Measurements from ENCODE around the gene AUTS2. TPM values are rescaled to one million over a fixed set of nuclear protein-coding genes. Genes with fewer than 3 reads are reported as not detected.

Gene AUTS2
- total RNA-seq, 4 donors from 2014 or later, result 14.9 to 27.2 (median 17.5) TPM

DNA sequence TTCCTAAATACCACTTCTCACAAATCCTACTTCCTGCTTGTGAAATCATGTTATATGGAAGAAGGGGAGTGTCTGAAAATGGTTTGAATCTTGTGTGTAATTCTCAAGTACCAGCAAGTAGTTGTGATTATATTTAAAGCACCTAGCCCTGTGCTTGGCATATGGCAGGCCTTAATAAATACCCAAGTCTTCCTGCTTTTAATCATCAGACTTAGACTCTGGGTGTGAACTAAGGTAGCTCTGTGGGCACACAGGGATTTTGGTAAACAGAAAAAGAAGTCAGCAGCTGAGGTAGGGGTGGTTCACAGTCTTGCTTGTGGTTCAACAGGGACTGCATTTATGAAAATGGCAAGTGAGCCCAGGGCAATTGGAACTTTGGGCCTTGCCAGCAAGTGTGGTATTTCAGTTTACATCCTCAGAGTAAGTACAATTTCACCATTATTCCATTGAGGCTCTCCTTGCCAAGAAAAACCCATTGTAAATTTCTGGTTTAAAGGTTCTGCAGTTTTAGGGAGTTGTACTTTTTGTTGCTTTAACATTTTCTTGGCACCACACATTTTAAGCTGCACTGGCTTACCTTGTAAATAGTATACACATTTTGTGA is 215.5 kb downstream of the AUTS2 start:
- no peak for DNase-seq

DNA sequence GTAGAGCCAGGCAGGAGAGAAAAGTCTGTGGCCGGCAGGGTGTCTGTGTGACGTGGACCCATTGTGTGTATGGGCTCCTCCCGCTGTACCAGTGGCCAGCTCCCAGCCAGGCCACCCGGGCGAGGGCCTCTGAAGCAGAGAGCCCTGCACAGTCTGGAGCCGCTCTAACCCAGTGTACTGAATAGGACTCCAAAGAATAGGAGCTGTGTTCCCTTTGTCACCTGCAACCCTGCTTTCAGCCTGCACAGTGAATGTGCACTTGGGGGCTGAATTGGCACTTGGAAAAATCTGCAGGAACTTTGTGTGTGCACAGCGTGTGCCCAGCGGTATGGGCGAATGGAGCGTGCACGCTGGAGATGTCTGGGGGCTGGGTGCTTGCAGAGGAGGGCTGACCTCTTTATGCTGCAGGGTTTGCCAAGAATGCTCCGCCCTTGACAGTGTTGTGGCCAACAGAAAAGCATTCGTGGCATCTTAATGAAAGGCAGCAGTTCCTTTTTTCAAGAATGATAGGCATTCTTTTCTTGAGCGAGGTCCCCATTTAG is 216.2 kb downstream of the AUTS2 start:
- intact Hi-C loops (cut with DNase I), result no loop called here

More for the DNA sequence above, 215.5 kb downstream of the AUTS2 start:
- H3K36me3 ChIP-seq, result no peaks in the 10 kb centered on the region
- no peak overlapping the region for H3K4me3 ChIP-seq (replicated peaks in 1 of 3)
- H3K4me1 ChIP-seq, result no peaks in the 10 kb centered on the region
- H3K9me3 ChIP-seq, result no peaks in the 10 kb centered on the region
- intact Hi-C loops (cut with DNase I), result no loop called here
- TF ChIP-seq, protein P1, sequence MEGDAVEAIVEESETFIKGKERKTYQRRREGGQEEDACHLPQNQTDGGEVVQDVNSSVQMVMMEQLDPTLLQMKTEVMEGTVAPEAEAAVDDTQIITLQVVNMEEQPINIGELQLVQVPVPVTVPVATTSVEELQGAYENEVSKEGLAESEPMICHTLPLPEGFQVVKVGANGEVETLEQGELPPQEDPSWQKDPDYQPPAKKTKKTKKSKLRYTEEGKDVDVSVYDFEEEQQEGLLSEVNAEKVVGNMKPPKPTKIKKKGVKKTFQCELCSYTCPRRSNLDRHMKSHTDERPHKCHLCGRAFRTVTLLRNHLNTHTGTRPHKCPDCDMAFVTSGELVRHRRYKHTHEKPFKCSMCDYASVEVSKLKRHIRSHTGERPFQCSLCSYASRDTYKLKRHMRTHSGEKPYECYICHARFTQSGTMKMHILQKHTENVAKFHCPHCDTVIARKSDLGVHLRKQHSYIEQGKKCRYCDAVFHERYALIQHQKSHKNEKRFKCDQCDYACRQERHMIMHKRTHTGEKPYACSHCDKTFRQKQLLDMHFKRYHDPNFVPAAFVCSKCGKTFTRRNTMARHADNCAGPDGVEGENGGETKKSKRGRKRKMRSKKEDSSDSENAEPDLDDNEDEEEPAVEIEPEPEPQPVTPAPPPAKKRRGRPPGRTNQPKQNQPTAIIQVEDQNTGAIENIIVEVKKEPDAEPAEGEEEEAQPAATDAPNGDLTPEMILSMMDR (IDR thresholded peaks at IDR 0.05), result no peak
- H3K27ac ChIP-seq, result no peak overlapping the region
- H3K27me3 ChIP-seq, result no peaks in the 10 kb centered on the region

DNA sequence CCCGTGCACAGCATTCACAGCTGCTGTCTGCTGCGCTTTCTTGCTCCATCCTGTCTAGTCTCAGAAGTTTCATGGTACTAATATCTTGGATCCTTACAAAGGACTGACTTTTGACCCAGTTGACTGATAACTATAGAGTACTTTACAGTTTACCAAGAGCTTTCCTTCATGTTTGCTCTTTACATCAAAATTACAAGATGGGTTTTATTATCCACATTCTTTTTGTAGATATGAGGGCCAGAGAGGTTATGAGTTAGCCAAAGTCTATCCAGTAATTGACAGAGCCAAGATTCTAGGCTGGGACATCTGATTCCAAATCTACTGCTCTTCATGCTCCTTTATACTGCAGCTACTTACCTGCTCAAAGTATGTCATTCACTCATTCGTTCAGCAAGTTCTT is 218.2 kb downstream of the AUTS2 start:
- DNase-seq, result no peak
- intact Hi-C loops (cut with DNase I), result no loop called here
- no peaks in the 10 kb centered on the region for H3K27me3 ChIP-seq
- no peaks in the 10 kb centered on the region for H3K36me3 ChIP-seq
- no peaks in the 10 kb centered on the region for H3K9me3 ChIP-seq
- H3K4me3 ChIP-seq (replicated peaks in 1 of 3), result no peak overlapping the region
- WGBS, 2 donors, result 95 to 96% methylated on average over 3 of the region's 3 CpGs
- no peak overlapping the region for H3K27ac ChIP-seq
- TF ChIP-seq, protein P1 (IDR thresholded peaks at IDR 0.05), result no peak
- TF ChIP-seq POLR2A (IDR thresholded peaks at IDR 0.05), result no peak
- H3K4me1 ChIP-seq, result no peaks in the 10 kb centered on the region

More for the DNA sequence above, 216.2 kb downstream of the AUTS2 start:
- H3K27me3 ChIP-seq, result no peaks in the 10 kb centered on the region
- H3K9me3 ChIP-seq, result no peaks in the 10 kb centered on the region
- no peak overlapping the region for H3K4me3 ChIP-seq (replicated peaks in 1 of 3)
- DNase-seq, result no peak
- H3K4me1 ChIP-seq, result no peaks in the 10 kb centered on the region
- WGBS, 2 donors, result 57 to 83% methylated on average over 11 to 14 of the region's 14 CpGs
- H3K27ac ChIP-seq, result no peak overlapping the region
- H3K36me3 ChIP-seq, result no peaks in the 10 kb centered on the region
- TF ChIP-seq POLR2A (IDR thresholded peaks at IDR 0.05), result no peak
- TF ChIP-seq, protein P1 (IDR thresholded peaks at IDR 0.05), result no peak

DNA sequence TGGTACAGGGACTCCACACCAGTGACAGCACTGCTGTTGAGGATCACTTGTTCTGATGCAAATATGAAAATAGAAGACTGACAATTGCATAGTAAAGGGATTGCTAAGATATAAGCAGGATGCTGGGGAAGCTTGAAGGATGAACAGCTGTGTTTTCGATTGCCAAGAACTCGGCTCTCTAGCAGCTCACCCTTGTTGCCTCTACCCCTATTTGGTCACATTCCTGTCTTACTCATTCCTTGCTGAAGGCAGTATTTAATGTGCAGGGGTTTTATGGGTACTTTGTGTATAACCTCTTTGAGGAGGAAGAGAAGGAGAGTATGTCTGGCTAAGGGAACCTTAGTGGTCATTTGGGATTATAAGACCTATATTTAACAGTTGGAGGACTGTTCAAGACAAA is 218.8 kb downstream of the AUTS2 start:
- H3K4me1 ChIP-seq, result no peaks in the 10 kb centered on the region
- DNase-seq, result no peak
- intact Hi-C loops (cut with DNase I), result no loop called here
- no peak for TF ChIP-seq POLR2A (IDR thresholded peaks at IDR 0.05)
- TF ChIP-seq, protein P1 (IDR thresholded peaks at IDR 0.05), result no peak
- no peak overlapping the region for H3K27ac ChIP-seq
- no peaks in the 10 kb centered on the region for H3K27me3 ChIP-seq
- no peaks in the 10 kb centered on the region for H3K36me3 ChIP-seq
- no peaks in the 10 kb centered on the region for H3K9me3 ChIP-seq
- WGBS, 2 donors, result 78 to 84% methylated on average over 2 of the region's 2 CpGs
- H3K4me3 ChIP-seq (replicated peaks in 1 of 3), result no peak overlapping the region

DNA sequence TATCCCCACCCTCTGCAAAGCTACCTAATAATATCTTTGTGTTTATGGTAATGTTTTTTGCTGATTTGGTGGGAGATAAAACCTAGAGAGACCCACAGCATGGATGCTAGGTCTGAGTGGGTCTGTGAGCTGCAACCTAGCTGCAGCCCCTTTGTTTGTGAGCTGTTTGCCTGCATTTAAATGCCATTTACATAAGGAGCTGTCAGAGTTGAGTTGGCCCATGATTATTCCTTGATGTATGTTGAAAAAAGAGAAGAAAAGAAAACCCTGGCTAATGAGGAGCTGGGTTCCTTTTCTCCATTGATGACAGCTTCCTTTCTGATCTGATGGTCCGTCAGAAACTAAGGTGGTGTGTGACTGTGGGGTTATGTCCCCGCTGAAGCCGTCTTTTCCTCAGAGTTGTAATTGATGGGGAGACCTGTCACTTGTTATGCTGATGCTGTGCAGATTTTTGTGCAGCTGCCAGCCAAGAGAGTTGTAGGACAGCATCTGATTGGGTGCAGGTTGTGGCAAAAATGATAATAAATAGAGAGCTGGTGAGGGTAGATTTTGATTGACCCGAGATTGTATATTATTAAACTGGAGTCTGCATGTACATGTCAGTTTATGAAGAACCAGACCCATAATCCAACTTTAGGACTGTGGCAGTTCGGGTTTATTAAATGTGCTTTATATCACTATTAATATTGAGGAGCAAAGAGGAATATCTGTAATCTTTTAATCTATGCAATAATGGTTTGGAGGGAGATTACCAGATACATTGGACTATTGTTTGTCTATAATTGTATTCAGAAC is 219.8 kb downstream of the AUTS2 start:
- no peak overlapping the region for H3K4me3 ChIP-seq (replicated peaks in 1 of 3)
- H3K4me1 ChIP-seq, result peaks cover 0 to 5% of the 10 kb centered on the region in 2 donors
- H3K9me3 ChIP-seq, result no peaks in the 10 kb centered on the region
- intact Hi-C loops (cut with DNase I), result no loop called here
- H3K36me3 ChIP-seq, result no peaks in the 10 kb centered on the region
- TF ChIP-seq POLR2A (IDR thresholded peaks at IDR 0.05), result no peak
- TF ChIP-seq, protein P1 (IDR thresholded peaks at IDR 0.05), result no peak
- no peak overlapping the region for H3K27ac ChIP-seq
- H3K27me3 ChIP-seq, result no peaks in the 10 kb centered on the region
- 92 to 97% methylated on average over 5 of the region's 5 CpGs for WGBS, 2 donors
- no peak for DNase-seq

All from thyroid gland (tissue), 4 donors.